ENCODE measurements around the gene TRAPPC3. TPM values are rescaled to one million over a fixed set of nuclear protein-coding genes. Genes with fewer than 3 reads are reported as not detected.

TRAPPC3 gene
- total RNA-seq, 1 experiment from 2014 or later = 52.7 TPM

DNA sequence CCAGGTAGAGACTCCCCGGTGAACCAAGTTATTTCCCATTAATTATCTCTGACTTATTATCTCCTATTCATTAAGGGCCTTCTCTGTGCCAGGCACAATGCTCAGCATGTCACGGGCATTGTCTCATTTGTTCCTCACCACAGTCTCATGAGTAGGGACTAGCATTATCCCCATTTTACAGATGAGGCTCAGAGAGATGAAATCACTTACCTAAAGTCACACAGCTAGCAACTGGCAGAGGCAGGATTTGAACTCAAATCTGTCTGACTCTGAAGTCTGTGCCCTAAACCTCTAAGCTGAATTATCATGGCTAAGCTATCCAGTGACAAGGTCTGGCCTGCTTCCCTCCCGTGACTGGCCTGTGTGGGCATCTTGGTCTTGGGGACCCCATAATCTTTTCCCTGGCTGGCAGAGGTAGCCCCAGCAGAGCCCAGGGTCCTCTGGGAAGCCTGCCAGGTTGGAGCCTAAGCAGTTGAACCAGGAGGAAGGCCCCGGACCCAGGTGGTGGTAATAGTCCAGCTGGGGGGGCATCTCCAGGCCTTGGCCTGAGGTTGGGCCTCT is 11.2 kb upstream of the TRAPPC3 start:
- H4K8ac ChIP-seq (replicated peaks; ENCODE audit: insufficient read length, low read depth, low read length) = no peak overlapping the region
- no peak overlapping the region for H2BK15ac ChIP-seq (ENCODE audit: low read depth, low read length)
- H3T11ph ChIP-seq (ENCODE audit: low read length) = no peak overlapping the region
- H3K23me2 ChIP-seq (ENCODE audit: insufficient read length, low read depth, low read length, poor library complexity, severe bottlenecking) = peaks cover 14% of the 10 kb centered on the region
- H3K18ac ChIP-seq (ENCODE audit: insufficient read length, low read depth, low read length) = no peak overlapping the region
- H3K79me2 ChIP-seq (ENCODE audit: insufficient read depth, low read length) = peaks cover 10% of the 10 kb centered on the region; the same call in 1 of the 2 replicates
- no peaks in the 10 kb centered on the region for H3K9me3 ChIP-seq (ENCODE audit: control insufficient read depth, low read depth, low read length)
- no peak overlapping the region for H3K9ac ChIP-seq (ENCODE audit: extremely low read depth, insufficient read length, low read length)
- 0 out of 2 replicates have a peak, but pooled peaks cover 3% of the 10 kb centered on the region for H3K4me1 ChIP-seq (ENCODE audit: insufficient read depth, low read length)
- no CpG with 5 or more reads among the region's 4 CpGs for WGBS (ENCODE audit: extremely low coverage, insufficient read length, low lambda C conversion rate)
- H3K4ac ChIP-seq (ENCODE audit: low read depth, low read length) = no peak overlapping the region
- no peaks in the 10 kb centered on the region for H3K9me3 Mint-ChIP-seq
- H3K79me1 ChIP-seq (ENCODE audit: insufficient read depth, low read depth, low read length, poor library complexity, severe bottlenecking) = peaks cover 4% of the 10 kb centered on the region
- peak overlapping the region; percentile 58 for H3K4me2 ChIP-seq (ENCODE audit: insufficient read depth, insufficient read length, low read length)
- no peak overlapping the region for H2AFZ ChIP-seq (ENCODE audit: low read length)
- no peaks in the 10 kb centered on the region for H3K27me3 ChIP-seq (ENCODE audit: insufficient read depth, low read length)
- H3K36me3 Mint-ChIP-seq (ENCODE audit: insufficient read depth in 1 of 3, low read depth in 3 of 3) = peaks cover 0 to 3% (median 0%) of the 10 kb centered on the region in 3 experiments; a peak in 1 of 7 replicates
- no peak overlapping the region for H4K91ac ChIP-seq (ENCODE audit: insufficient read length, low read depth, low read length)
- H3K27me3 Mint-ChIP-seq (ENCODE audit: low read depth) = peaks cover 2% of the 10 kb centered on the region
- H3K23ac ChIP-seq (ENCODE audit: insufficient read length, low read depth, low read length) = no peak overlapping the region
- H3K4me3 Mint-ChIP-seq = peak overlapping the region in 1 of 2 experiments; percentile 82; a peak in 1 of 5 replicates
- peaks cover 29 to 36% of the 10 kb centered on the region in 2 experiments for H3K4me1 Mint-ChIP-seq
- H3K27ac ChIP-seq (ENCODE audit: insufficient read length, low read depth, low read length) = no peak overlapping the region
- no peaks in the 10 kb centered on the region for H4K20me1 ChIP-seq (ENCODE audit: control insufficient read depth, insufficient read depth, insufficient read length)
- H2AK5ac ChIP-seq (ENCODE audit: insufficient read length, low read length) = no peak overlapping the region
- H4K5ac ChIP-seq (ENCODE audit: insufficient read length, low read depth, low read length) = no peak overlapping the region
- no peak overlapping the region for H2BK5ac ChIP-seq (ENCODE audit: insufficient read length, low read length)
- peak overlapping the region in 1 of 3 experiments; percentile 64; a peak in 1 of 7 replicates for H3K27ac Mint-ChIP-seq
- no peak overlapping the region for H2BK12ac ChIP-seq (ENCODE audit: insufficient read length, low read depth, low read length)
- no peak overlapping the region for H3K56ac ChIP-seq (ENCODE audit: insufficient read length, low read depth, low read length)
- no peak overlapping the region for H2BK20ac ChIP-seq (ENCODE audit: low read depth, low read length, poor library complexity, severe bottlenecking)
- no peak overlapping the region for H2BK120ac ChIP-seq (ENCODE audit: low read depth, low read length, poor library complexity, severe bottlenecking)
- no peak overlapping the region for H3K14ac ChIP-seq (ENCODE audit: insufficient read depth, low read length)
- no peak for DNase-seq
- TF ChIP-seq, protein P1, sequence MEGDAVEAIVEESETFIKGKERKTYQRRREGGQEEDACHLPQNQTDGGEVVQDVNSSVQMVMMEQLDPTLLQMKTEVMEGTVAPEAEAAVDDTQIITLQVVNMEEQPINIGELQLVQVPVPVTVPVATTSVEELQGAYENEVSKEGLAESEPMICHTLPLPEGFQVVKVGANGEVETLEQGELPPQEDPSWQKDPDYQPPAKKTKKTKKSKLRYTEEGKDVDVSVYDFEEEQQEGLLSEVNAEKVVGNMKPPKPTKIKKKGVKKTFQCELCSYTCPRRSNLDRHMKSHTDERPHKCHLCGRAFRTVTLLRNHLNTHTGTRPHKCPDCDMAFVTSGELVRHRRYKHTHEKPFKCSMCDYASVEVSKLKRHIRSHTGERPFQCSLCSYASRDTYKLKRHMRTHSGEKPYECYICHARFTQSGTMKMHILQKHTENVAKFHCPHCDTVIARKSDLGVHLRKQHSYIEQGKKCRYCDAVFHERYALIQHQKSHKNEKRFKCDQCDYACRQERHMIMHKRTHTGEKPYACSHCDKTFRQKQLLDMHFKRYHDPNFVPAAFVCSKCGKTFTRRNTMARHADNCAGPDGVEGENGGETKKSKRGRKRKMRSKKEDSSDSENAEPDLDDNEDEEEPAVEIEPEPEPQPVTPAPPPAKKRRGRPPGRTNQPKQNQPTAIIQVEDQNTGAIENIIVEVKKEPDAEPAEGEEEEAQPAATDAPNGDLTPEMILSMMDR (conservative IDR thresholded peaks at IDR 0.05) = no peak
